H1 (cell line): ENCODE measurements around the gene RILP. TPM values are rescaled to one million over a fixed set of nuclear protein-coding genes. Genes with fewer than 3 reads are reported as not detected.

Source experiments
- CTCF ChIA-PET: fragments of 300-600 bp; sonication (Branson Sonifier 250); formaldehyde crosslinking; loops from one replicate; lab custom pipeline; 2021; ENCODE audit not compliant: partially characterized antibody; lab: Charles Lee
- POLR2A ChIA-PET: fragments of 300-600 bp; sonication (Branson Sonifier 250); formaldehyde crosslinking; loops from one replicate; lab custom pipeline; 2021; ENCODE audit warnings: inconsistent platforms; ENCODE audit not compliant: partially characterized antibody; lab: Charles Lee
- DNase-seq, 2 experiments: peaks; one replicate each; pipeline versions ENCODE4 v3.0.0 to v3.0.0-alpha.2; 2010 to 2022; ENCODE audit warnings: low spot score in 2 of 2, low read depth in 1 of 2, mixed read lengths in 1 of 2
- FAIRE-seq: peaks from 2 replicates; lab custom pipeline; 2011; peaks lifted over from hg19 to GRCh38; lab: Jason Lieb, UNC
- H2AFZ ChIP-seq: 2 replicates; pipeline ENCODE4 v1.8.1; 2012; ENCODE audit warnings: low read length, inconsistent platforms
- H2AK5ac ChIP-seq: 2 replicates; pipeline ENCODE4 v1.6.1; 2013; ENCODE audit warnings: low read depth, low read length
- H2BK120ac ChIP-seq: replicated peaks from 2 replicates; pipeline ENCODE3; 2013; ENCODE audit warnings: low read depth, low read length, inconsistent platforms
- H2BK12ac ChIP-seq: 2 replicates; pipeline ENCODE4 v1.6.1; 2013; ENCODE audit warnings: low read depth, low read length
- H2BK15ac ChIP-seq: 2 replicates; pipeline ENCODE4 v1.6.1; 2013; ENCODE audit warnings: low read length
- H2BK20ac ChIP-seq: 2 replicates; pipeline ENCODE4 v1.6.1; 2013; ENCODE audit warnings: low read length
- H2BK5ac ChIP-seq: 2 replicates; pipeline ENCODE4 v1.6.1; 2013; ENCODE audit warnings: low read depth, low read length
- H3K14ac ChIP-seq: 2 replicates; pipeline ENCODE4 v1.6.1; 2013; ENCODE audit warnings: inconsistent platforms; ENCODE audit not compliant: insufficient read length
- H3K18ac ChIP-seq: 2 replicates; pipeline ENCODE4 v1.6.1; 2013; ENCODE audit warnings: low read length; ENCODE audit errors: extremely low read depth
- H3K23ac ChIP-seq: 2 replicates; pipeline ENCODE4 v1.6.1; 2013; ENCODE audit warnings: inconsistent platforms; ENCODE audit not compliant: insufficient read length
- H3K23me2 ChIP-seq: 2 replicates; pipeline ENCODE4 v1.6.1; 2013; ENCODE audit warnings: low read depth, low read length
- H3K27ac ChIP-seq: 2 replicates; pipeline ENCODE4 v1.6.1; 2011; ENCODE audit warnings: low read depth, low read length, inconsistent platforms
- H3K27me3 ChIP-seq, 4 experiments: replicated peaks in 1 of 4; 1 replicate in 1 of 4; 2 replicates in 3 of 4; pipeline versions ENCODE4 v1.6.1 to v1.8.1; 2011 to 2013; ENCODE audit warnings: low read length in 3 of 4, mild to moderate bottlenecking in 3 of 4, inconsistent platforms in 2 of 4, mixed read lengths in 2 of 4, moderate library complexity in 1 of 4; ENCODE audit not compliant: control insufficient read depth in 3 of 4, insufficient read depth in 3 of 4; ENCODE audit errors: extremely low read depth in 1 of 4
- H3K36me3 ChIP-seq, 4 experiments: 2 replicates each; pipeline versions ENCODE4 v1.6.1 to v1.8.1; 2011 to 2013; ENCODE audit warnings: mild to moderate bottlenecking in 4 of 4, low read length in 3 of 4, moderate library complexity in 2 of 4, control low read depth in 1 of 4, inconsistent platforms in 1 of 4; ENCODE audit not compliant: insufficient read depth in 4 of 4, control insufficient read depth in 2 of 4
- H3K4ac ChIP-seq: replicated peaks from 2 replicates; pipeline ENCODE3; 2013; ENCODE audit warnings: low read length, low read depth, mixed read lengths, inconsistent platforms; ENCODE audit not compliant: insufficient read length
- H3K4me1 ChIP-seq, 4 experiments: replicated peaks in 1 of 4; 1 replicate in 1 of 4; 2 replicates in 3 of 4; pipeline versions ENCODE4 v1.6.1 to v1.8.1; 2011 to 2013; ENCODE audit warnings: low read length in 3 of 4, inconsistent platforms in 2 of 4, mixed read lengths in 1 of 4; ENCODE audit not compliant: insufficient read depth in 4 of 4, control insufficient read depth in 3 of 4
- H3K4me2 ChIP-seq, 2 experiments: 2 replicates each; pipeline versions ENCODE4 v1.6.1 to v1.8.1; 2011 to 2013; ENCODE audit warnings: low read depth in 2 of 2, low read length in 2 of 2, control low read depth in 1 of 2, inconsistent platforms in 1 of 2, mild to moderate bottlenecking in 1 of 2; ENCODE audit not compliant: insufficient read depth in 1 of 2
- H3K4me3 ChIP-seq, 4 experiments: fragments of 200-600, 300-600 bp in 1 of 4; sonication (generic), shearing (Covaris generic), sonication (Bioruptor Twin) in 1 of 4; 2 replicates each; pipeline versions ENCODE4 v1.5.1 to v1.8.1; 2011 to 2016; ENCODE audit warnings: low read length in 4 of 4, low read depth in 3 of 4, control low read depth in 2 of 4, inconsistent platforms in 2 of 4, mild to moderate bottlenecking in 2 of 4, mixed read lengths in 1 of 4, moderate library complexity in 1 of 4; ENCODE audit not compliant: insufficient read depth in 2 of 4; ENCODE audit errors: extremely low read depth in 1 of 4
- H3K56ac ChIP-seq: replicated peaks from 2 replicates; pipeline ENCODE3; 2013; ENCODE audit warnings: low read depth, mild to moderate bottlenecking, mixed read lengths, low read length, inconsistent platforms; ENCODE audit not compliant: insufficient read length
- H3K79me1 ChIP-seq: 2 replicates; pipeline ENCODE4 v1.6.1; 2013; ENCODE audit warnings: low read depth, low read length, control low read depth
- H3K79me2 ChIP-seq, 2 experiments: 2 replicates each; pipeline versions ENCODE4 v1.6.1 to v1.8.1; 2012 to 2013; ENCODE audit warnings: low read length in 2 of 2, mild to moderate bottlenecking in 2 of 2, inconsistent platforms in 1 of 2; ENCODE audit not compliant: insufficient read depth in 2 of 2, control insufficient read depth in 1 of 2
- H3K9ac ChIP-seq, 4 experiments: replicated peaks in 1 of 4; 1 replicate in 1 of 4; 2 replicates in 3 of 4; pipeline versions ENCODE4 v1.6.1 to v1.8.1; 2011 to 2013; ENCODE audit warnings: low read depth in 3 of 4, low read length in 3 of 4, control low read depth in 2 of 4, mild to moderate bottlenecking in 2 of 4, moderate library complexity in 2 of 4, inconsistent platforms in 1 of 4; ENCODE audit errors: extremely low read depth in 1 of 4
- H3K9me3 ChIP-seq, 2 experiments: 2 replicates each; pipeline versions ENCODE4 v1.6.1 to v1.8.1; 2012 to 2013; ENCODE audit warnings: mild to moderate bottlenecking in 2 of 2, moderate library complexity in 2 of 2, control low read depth in 1 of 2, inconsistent platforms in 1 of 2, low read depth in 1 of 2, low read length in 1 of 2, mixed read lengths in 1 of 2; ENCODE audit not compliant: insufficient read depth in 2 of 2
- H4K20me1 ChIP-seq, 2 experiments: replicated peaks in 1 of 2; 2 replicates each; pipeline versions ENCODE3 to v1.8.1; 2011 to 2013; ENCODE audit warnings: inconsistent platforms in 2 of 2, low read length in 2 of 2, mild to moderate bottlenecking in 1 of 2; ENCODE audit not compliant: insufficient read depth in 2 of 2, control insufficient read depth in 1 of 2
- H4K5ac ChIP-seq: 2 replicates; pipeline ENCODE4 v1.6.1; 2013; ENCODE audit warnings: low read length, low read depth, mixed read lengths, inconsistent platforms; ENCODE audit not compliant: insufficient read length
- H4K8ac ChIP-seq: 2 replicates; pipeline ENCODE4 v1.8.0; 2013; ENCODE audit warnings: mild to moderate bottlenecking, moderate library complexity, low read length, inconsistent platforms; ENCODE audit not compliant: insufficient read depth; ENCODE audit errors: extremely low read depth
- H4K91ac ChIP-seq: replicated peaks from 2 replicates; pipeline ENCODE3; 2013; ENCODE audit warnings: low read length, mixed read lengths, inconsistent platforms; ENCODE audit not compliant: insufficient read length
- ATF2 ChIP-seq: IDR thresholded peaks from 2 replicates; pipeline ENCODE4 v1.6.1; 2012; ENCODE audit warnings: low read length, inconsistent platforms
- ATF3 ChIP-seq: IDR thresholded peaks from 2 replicates; pipeline ENCODE4 v1.6.1; 2011; ENCODE audit warnings: low read depth, mild to moderate bottlenecking, low read length; ENCODE audit not compliant: insufficient read depth
- BRCA1 ChIP-seq: IDR thresholded peaks from 2 replicates; pipeline ENCODE4 v1.6.1; 2012; ENCODE audit warnings: low read depth, low read length, improper control_type of control experiment
- KDM5A ChIP-seq: fragments of 200-600 bp; IDR thresholded peaks from 2 replicates; pipeline ENCODE4 v1.7.1; 2012; ENCODE audit warnings: mild to moderate bottlenecking, low read length, inconsistent platforms, mixed read lengths
- MAFK ChIP-seq: IDR thresholded peaks from 2 replicates; pipeline ENCODE4 v1.6.1; 2012; ENCODE audit warnings: low read depth, mild to moderate bottlenecking, improper control_type of control experiment, low read length
- MAX ChIP-seq: IDR thresholded peaks from 2 replicates; pipeline ENCODE4 v1.6.1; 2012; ENCODE audit warnings: inconsistent platforms
- NRF1 ChIP-seq: IDR thresholded peaks from 2 replicates; pipeline ENCODE4 v1.6.1; 2011; ENCODE audit warnings: mild to moderate bottlenecking, low read depth, low read length, improper control_type of control experiment
- POLR2AphosphoS5 ChIP-seq: IDR thresholded peaks from 2 replicates; pipeline ENCODE4 v1.6.1; 2011; ENCODE audit warnings: low read depth, low read length
- RAD21 ChIP-seq, 2 experiments: IDR thresholded peaks in 1 of 2; conservative IDR thresholded peaks in 1 of 2; 2 replicates each; pipeline ENCODE4 v1.6.1; 2011; ENCODE audit warnings: low read depth in 2 of 2, low read length in 2 of 2, improper control_type of control experiment in 1 of 2, inconsistent platforms in 1 of 2, mild to moderate bottlenecking in 1 of 2, moderate library complexity in 1 of 2
- RXRA ChIP-seq: IDR thresholded peaks from 2 replicates; pipeline ENCODE4 v1.6.1; 2011; ENCODE audit warnings: low read depth, mild to moderate bottlenecking, low read length, moderate library complexity; ENCODE audit not compliant: insufficient read depth
- TAF1 ChIP-seq: IDR thresholded peaks from 2 replicates; pipeline ENCODE4 v1.6.1; 2011; ENCODE audit warnings: mild to moderate bottlenecking, low read depth, low read length
- YY1 ChIP-seq: IDR thresholded peaks from 2 replicates; pipeline ENCODE4 v1.6.1; 2011; ENCODE audit warnings: low read depth, mild to moderate bottlenecking, low read length
- WGBS, 2 experiments: shearing (Covaris generic) in 1 of 2; methylation state at CpG; one replicate each; pipeline versions ENCODE4 v1.1.6 to v1.1.7; 2013 to 2015; ENCODE audit warnings: low lambda C conversion rate in 2 of 2, mixed read lengths in 2 of 2, inconsistent platforms in 1 of 2, low coverage in 1 of 2, missing lambda C conversion rate in 1 of 2; ENCODE audit not compliant: insufficient replicate concordance in 2 of 2, insufficient coverage in 1 of 2, insufficient read length in 1 of 2; ENCODE audit errors: extremely low coverage in 1 of 2, missing lambda C conversion rate in 1 of 2; 5-methylcytosine and 5-hydroxymethylcytosine counted together
- polyA plus RNA-seq, 7 experiments: library from polyadenylated mRNA; depleted of rRNA in 3 of 7; stranded (reverse) in 5 of 7; unstranded in 2 of 7; fragments of >200 nt in 5 of 7; fragments of 200-250 nt in 2 of 7; gene quantifications; 1 replicate in 5 of 7; 2 replicates in 1 of 7; 4 replicates in 1 of 7; pipeline versions ENCODE4 v1.2.1 to v1.2.3, GENCODE V29; 2011 to 2013; ENCODE audit warnings: missing spikeins in 2 of 7, mixed read lengths in 2 of 7
- total RNA-seq: library from RNA; stranded (reverse); fragmentation: NEBNext Ultra II Directional; extraction: Animal tissue kit (Norgen Biotek cat#: 25700); gene quantifications from 2 replicates; pipeline ENCODE4 v1.2.1, GENCODE V29; 2021

RILP gene
- total and polyA plus RNA-seq, 2 of the 8 experiments (the other 6 are each of a cell fraction or from before 2014, with no cell fraction given): 6.8 to 7.2 TPM

- H2AK5ac ChIP-seq: no peak overlapping the region
- DNase-seq (no peak), FAIRE-seq (no peak)
- no peaks in the 10 kb centered on the region for H3K27me3 ChIP-seq
- H3K4me2 ChIP-seq: no peak overlapping the region
- H3K23ac ChIP-seq: no peak overlapping the region
- CTCF ChIA-PET: interaction anchor here (0.6 to 3.5 kb wide), 6 partner anchors 9 to 1214 kb away, joined by 3 to 12 read pairs (median 6); no protein-coding TSS in a partner anchor
- H2BK12ac ChIP-seq: no peak overlapping the region
- H3K9me3 ChIP-seq: no peaks in the 10 kb centered on the region
- no peak overlapping the region for H2BK20ac ChIP-seq
- H3K36me3 ChIP-seq: no peaks in the 10 kb centered on the region
- WGBS, 2 experiments: 87% methylated on average over 5 of the region's 5 CpGs; no CpG with 5 or more reads in 1 of the 2 experiments
- no peak overlapping the region for H3K27ac ChIP-seq
- H4K91ac ChIP-seq: no peak overlapping the region
- POLR2A ChIA-PET: interaction anchor here (0.7 to 0.8 kb wide), 2 partner anchors 47 to 708 kb away, joined by 3 read pairs; no protein-coding TSS in a partner anchor
- H4K5ac ChIP-seq: no peak overlapping the region
- H3K18ac ChIP-seq: no peak overlapping the region
- H3K4me1 ChIP-seq: peaks cover 0 to 14% (median 11%) of the 10 kb centered on the region in 4 experiments; a peak in 6 of 7 replicates
- H3K9ac ChIP-seq: no peak overlapping the region
- no peak overlapping the region for H2BK5ac ChIP-seq
- no peaks in the 10 kb centered on the region for H4K20me1 ChIP-seq
- no peak overlapping the region for H4K8ac ChIP-seq
- H3K4ac ChIP-seq: no peak overlapping the region
- H3K23me2 ChIP-seq: no peaks in the 10 kb centered on the region
- H2AFZ ChIP-seq: no peak overlapping the region
- H3K4me3 ChIP-seq: no peak overlapping the region
- no peaks in the 10 kb centered on the region for H3K79me2 ChIP-seq
- H2BK120ac ChIP-seq: no peak overlapping the region
- H2BK15ac ChIP-seq: no peak overlapping the region
- no peaks in the 10 kb centered on the region for H3K79me1 ChIP-seq
- no peak overlapping the region for H3K14ac ChIP-seq
- no peak overlapping the region for H3K56ac ChIP-seq
- TF ChIP-seq RXRA (no peak), POLR2AphosphoS5 (no peak), ATF3 (no peak), MAFK (no peak), BRCA1 (no peak), NRF1 (no peak), KDM5A (no peak), RAD21 (IDR thresholded peaks at IDR 0.05 in 1 of 2, conservative IDR thresholded peaks at IDR 0.05 in 1 of 2; ENCODE audit: low read depth in 2 of 2, low read length in 2 of 2) (no peak), YY1 (no peak), ATF2 (no peak), TAF1 (no peak), MAX (no peak)
These were observed 41.7 kb downstream of the RILP start for GRCh38 chr17:1607971-1608320.
